Uterus (tissue), 4 donors: Measurements from ENCODE around the gene LLPH. TPM values are rescaled to one million over a fixed set of nuclear protein-coding genes. Genes with fewer than 3 reads are reported as not detected.

Experiments used
- DNase-seq, 2 donors: peaks; one replicate each; pipeline ENCODE4 v3.0.0-alpha.2; 2019 to 2020
- H3K27ac ChIP-seq, 2 donors: fragments of 200-600 bp; sonication (generic); 1 replicate in 1 of 2; 2 replicates in 1 of 2; pipeline ENCODE4 v1.5.1; 2016 to 2018
- H3K27me3 ChIP-seq, 2 donors: fragments of 200-600 bp; sonication (generic); one replicate each; pipeline ENCODE4 v1.5.1; 2018 to 2019; ENCODE audit warnings: control low read depth in 1 of 2
- H3K36me3 ChIP-seq, 2 donors: fragments of 200-600 bp; sonication (generic); one replicate each; pipeline ENCODE4 v1.5.1; 2019; ENCODE audit warnings: control low read depth in 1 of 2
- H3K4me1 ChIP-seq, 2 donors: fragments of 200-600 bp; sonication (generic); one replicate each; pipeline ENCODE4 v1.5.1; 2018 to 2019; ENCODE audit warnings: control low read depth in 1 of 2
- H3K4me3 ChIP-seq, 2 donors: fragments of 200-600 bp; sonication (generic); 1 replicate in 1 of 2; 2 replicates in 1 of 2; pipeline ENCODE4 v1.5.1; 2018 to 2019; ENCODE audit warnings: mild to moderate bottlenecking in 1 of 2
- H3K9me3 ChIP-seq, 2 donors: fragments of 200-600 bp; sonication (generic); one replicate each; pipeline ENCODE4 v1.5.1; 2019; ENCODE audit warnings: control low read depth in 1 of 2
- POLR2A ChIP-seq, 2 donors: fragments of 450-650 bp; IDR thresholded peaks; one replicate each; pipeline ENCODE4 v1.6.1; 2016; ENCODE audit warnings: antibody characterized with exemption in 2 of 2, mild to moderate bottlenecking in 1 of 2, moderate library complexity in 1 of 2
- intact Hi-C: fragments of 100-400 bp; cut with DNase I; formaldehyde crosslinking; loops from one replicate; pipeline ENCODE4 v1.15.1; 2023; ENCODE audit warnings: low total_unique reads
- total RNA-seq, 4 donors: library from RNA; depleted of rRNA in 3 of 4; stranded (reverse); fragments of >200 nt in 3 of 4; gene quantifications; one replicate each; pipeline versions ENCODE4 v1.1.0 to v1.2.4, GENCODE V29; 2014 to 2023
- TF ChIP-seq, protein P1 (sequence below), 4 experiments: fragments of 200-600 bp in 2 of 4; fragments of 450-650 bp in 2 of 4; sonication (generic) in 2 of 4; IDR thresholded peaks; one replicate each; pipeline ENCODE4 v1.5.1; 2016 to 2019; ENCODE audit warnings: antibody characterized with exemption in 4 of 4, mild to moderate bottlenecking in 2 of 4, moderate library complexity in 1 of 4
- donor health status: DM: yes; HTN: yes; CAD: no.

LLPH gene
- total RNA-seq, 4 donors from 2014 or later = 3.5 to 17.1 (median 7.2) TPM

DNA sequence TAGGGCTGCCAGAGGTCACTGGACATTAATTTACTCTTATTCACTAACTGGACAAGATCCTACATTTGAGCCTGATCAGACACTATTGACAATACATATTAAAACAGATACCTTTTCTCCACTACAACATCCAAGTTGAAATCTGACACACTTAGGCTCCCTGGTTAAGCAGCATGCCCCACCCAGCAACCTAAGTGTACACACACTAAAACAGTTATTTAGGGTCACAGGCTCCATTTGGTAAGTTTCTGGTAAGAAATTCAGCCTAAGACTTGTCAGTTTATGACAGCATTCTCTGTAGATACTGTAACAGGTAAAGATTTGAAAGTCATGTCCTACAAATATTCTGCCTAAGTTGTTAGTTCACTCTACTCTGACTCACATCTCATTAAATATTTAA, 12.3 kb upstream of the LLPH start:
- Histone ChIP-seq H3K27ac (no peak overlapping the region), H3K9me3 (peaks cover 0 to 12% of the 10 kb centered on the region in 2 donors), H3K4me3 (no peak overlapping the region), H3K4me1 (no peaks in the 10 kb centered on the region), H3K36me3 (no peaks in the 10 kb centered on the region), H3K27me3 (no peaks in the 10 kb centered on the region)
- intact Hi-C loops = no loop called here
- no peak for TF ChIP-seq POLR2A (IDR thresholded peaks at IDR 0.05)
- TF ChIP-seq, protein P1, sequence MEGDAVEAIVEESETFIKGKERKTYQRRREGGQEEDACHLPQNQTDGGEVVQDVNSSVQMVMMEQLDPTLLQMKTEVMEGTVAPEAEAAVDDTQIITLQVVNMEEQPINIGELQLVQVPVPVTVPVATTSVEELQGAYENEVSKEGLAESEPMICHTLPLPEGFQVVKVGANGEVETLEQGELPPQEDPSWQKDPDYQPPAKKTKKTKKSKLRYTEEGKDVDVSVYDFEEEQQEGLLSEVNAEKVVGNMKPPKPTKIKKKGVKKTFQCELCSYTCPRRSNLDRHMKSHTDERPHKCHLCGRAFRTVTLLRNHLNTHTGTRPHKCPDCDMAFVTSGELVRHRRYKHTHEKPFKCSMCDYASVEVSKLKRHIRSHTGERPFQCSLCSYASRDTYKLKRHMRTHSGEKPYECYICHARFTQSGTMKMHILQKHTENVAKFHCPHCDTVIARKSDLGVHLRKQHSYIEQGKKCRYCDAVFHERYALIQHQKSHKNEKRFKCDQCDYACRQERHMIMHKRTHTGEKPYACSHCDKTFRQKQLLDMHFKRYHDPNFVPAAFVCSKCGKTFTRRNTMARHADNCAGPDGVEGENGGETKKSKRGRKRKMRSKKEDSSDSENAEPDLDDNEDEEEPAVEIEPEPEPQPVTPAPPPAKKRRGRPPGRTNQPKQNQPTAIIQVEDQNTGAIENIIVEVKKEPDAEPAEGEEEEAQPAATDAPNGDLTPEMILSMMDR (IDR thresholded peaks at IDR 0.05) = no peak
- DNase-seq = no peak

DNA sequence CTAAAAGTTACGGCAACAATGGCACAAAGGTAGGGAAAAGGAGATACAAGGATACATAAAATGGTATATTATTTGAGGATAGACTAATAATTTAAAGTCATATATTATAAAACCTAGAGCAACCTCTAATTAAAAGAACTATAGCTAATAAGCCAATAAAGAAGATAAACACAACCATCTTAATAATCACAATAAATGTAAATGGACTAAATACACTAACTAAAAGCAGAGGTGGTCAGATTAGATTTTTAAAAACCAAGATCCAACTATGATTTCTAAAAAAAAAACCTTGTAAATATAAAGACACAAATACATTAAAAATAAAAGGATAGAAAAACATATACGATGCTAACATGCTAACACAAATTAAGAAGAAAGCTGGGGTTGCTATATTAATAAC, 10.7 kb upstream of the LLPH start:
- Histone ChIP-seq H3K4me1 (no peaks in the 10 kb centered on the region), H3K9me3 (peaks cover 0 to 12% of the 10 kb centered on the region in 2 donors), H3K27me3 (no peaks in the 10 kb centered on the region), H3K27ac (no peak overlapping the region), H3K36me3 (no peaks in the 10 kb centered on the region), H3K4me3 (no peak overlapping the region)
- DNase-seq = no peak
- intact Hi-C loops = no loop called here
- TF ChIP-seq POLR2A (IDR thresholded peaks at IDR 0.05) = no peak
- TF ChIP-seq, protein P1 (IDR thresholded peaks at IDR 0.05) = no peak

DNA sequence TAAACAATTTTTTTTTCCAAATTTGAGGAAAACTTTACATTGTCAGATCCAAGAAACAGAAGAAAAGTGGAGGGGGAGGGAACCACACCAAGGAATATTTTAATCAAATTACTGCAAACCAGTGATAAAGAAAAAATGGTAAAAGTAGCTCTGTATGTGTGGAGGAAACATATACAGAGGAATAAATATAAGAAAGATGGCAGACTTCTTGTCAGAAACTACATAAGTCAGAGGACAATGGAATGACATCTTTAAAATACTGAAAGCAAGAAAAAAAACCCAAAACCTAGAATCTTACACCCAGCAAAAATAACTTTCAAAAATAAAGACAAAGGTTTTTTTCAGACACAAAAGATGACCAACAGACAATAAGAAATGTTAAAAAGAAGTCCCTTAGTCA, 10.2 kb upstream of the LLPH start:
- Histone ChIP-seq H3K4me1 (no peaks in the 10 kb centered on the region), H3K27me3 (no peaks in the 10 kb centered on the region), H3K9me3 (peaks cover 0 to 12% of the 10 kb centered on the region in 2 donors), H3K27ac (no peak overlapping the region), H3K4me3 (no peak overlapping the region), H3K36me3 (no peaks in the 10 kb centered on the region)
- DNase-seq = no peak
- TF ChIP-seq, protein P1 (IDR thresholded peaks at IDR 0.05) = no peak
- TF ChIP-seq POLR2A (IDR thresholded peaks at IDR 0.05) = no peak
- intact Hi-C loops = no loop called here

DNA sequence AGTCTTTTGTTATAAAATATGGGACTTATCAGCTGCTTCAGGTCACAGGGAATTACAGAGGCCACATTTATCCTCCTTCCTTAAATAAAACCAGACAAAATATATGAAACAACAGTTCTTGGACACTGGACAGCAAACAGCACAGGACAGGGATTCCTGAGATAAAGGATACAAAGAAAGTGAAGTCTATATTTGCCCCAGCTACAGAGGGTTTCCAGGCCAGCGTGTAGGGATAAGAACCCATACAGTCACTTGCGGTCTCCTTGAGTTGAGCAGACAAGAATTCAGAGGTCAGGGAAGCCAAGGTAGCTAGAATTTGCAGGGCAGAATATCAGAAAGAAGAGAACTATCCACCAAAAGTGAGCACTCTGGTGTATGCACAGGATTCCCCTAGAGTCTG, 8.8 kb upstream of the LLPH start:
- H3K4me1 ChIP-seq = no peaks in the 10 kb centered on the region
- intact Hi-C loops = no loop called here
- peaks cover 0 to 12% of the 10 kb centered on the region in 2 donors for H3K9me3 ChIP-seq
- H3K4me3 ChIP-seq = no peak overlapping the region
- H3K36me3 ChIP-seq = no peaks in the 10 kb centered on the region
- no peak for DNase-seq
- no peaks in the 10 kb centered on the region for H3K27me3 ChIP-seq
- no peak overlapping the region for H3K27ac ChIP-seq
- TF ChIP-seq, protein P1 (IDR thresholded peaks at IDR 0.05) = no peak
- TF ChIP-seq POLR2A (IDR thresholded peaks at IDR 0.05) = no peak

DNA sequence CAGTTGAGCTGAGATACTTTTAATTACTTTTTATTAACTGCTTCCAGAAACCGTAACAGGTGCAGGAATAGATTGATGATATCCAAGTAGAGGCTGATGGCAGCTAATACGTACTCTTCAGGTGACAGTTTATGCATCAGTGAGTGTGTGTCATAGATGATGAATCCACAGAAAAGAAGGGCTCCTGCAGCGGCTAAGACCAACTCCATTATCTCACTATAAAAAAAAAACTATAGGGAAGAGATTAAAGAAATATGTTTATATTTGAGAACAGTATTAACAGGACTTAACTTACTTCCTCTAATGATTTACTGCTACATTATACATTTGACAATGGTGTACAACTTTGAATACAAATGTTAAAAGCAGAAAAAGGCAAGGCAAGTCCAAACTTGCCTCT, 7.4 kb upstream of the LLPH start:
- TF ChIP-seq, protein P1 (IDR thresholded peaks at IDR 0.05) = no peak
- no peak for TF ChIP-seq POLR2A (IDR thresholded peaks at IDR 0.05)
- intact Hi-C loops = no loop called here
- no peak for DNase-seq
- H3K4me1 ChIP-seq = no peaks in the 10 kb centered on the region
- H3K9me3 ChIP-seq = peaks cover 0 to 12% of the 10 kb centered on the region in 2 donors
- no peaks in the 10 kb centered on the region for H3K27me3 ChIP-seq
- no peak overlapping the region for H3K27ac ChIP-seq
- H3K4me3 ChIP-seq = no peak overlapping the region
- no peaks in the 10 kb centered on the region for H3K36me3 ChIP-seq
